C4-2B (cell line): ENCODE results near the gene LRIG1.

Source experiments
- CTCF ChIP-seq: fragments of 450-650 bp; conservative IDR thresholded peaks from 2 replicates; pipeline ENCODE4 v1.5.1; 2017; ENCODE audit warnings: mild to moderate bottlenecking
- ZFX ChIP-seq: fragments of 450-650 bp; IDR thresholded peaks from 2 replicates; pipeline ENCODE4 v1.6.1; 2017

- TF ChIP-seq CTCF (no peak), ZFX (no peak)
Observed at GRCh38 chr3:66479532-66479947, 21.3 kb downstream of the LRIG1 start.
